ENCODE measurements around the gene WRAP73. TPM values are rescaled to one million over a fixed set of nuclear protein-coding genes. Genes with fewer than 3 reads are reported as not detected.

Gene WRAP73
- total RNA-seq, 1 donor from 2014 or later = 15.1 TPM

GRCh38 chr1:3651026-3651929, 1.4 kb upstream of the WRAP73 start:
- no peak for FAIRE-seq
- DNase-seq (ENCODE audit: low spot score in 2 of 2) = no peak

- no peak for FAIRE-seq
- DNase-seq (ENCODE audit: low spot score in 2 of 2) = no peak
Measured at GRCh38 chr1:3650248-3651025, 534 bp upstream of the WRAP73 start.

- no peak for DNase-seq (ENCODE audit: low spot score in 2 of 2)
Measured at GRCh38 chr1:3646596-3646995, 3.3 kb downstream of the WRAP73 start.

GRCh38 chr1:3645666-3646355, 4.1 kb downstream of the WRAP73 start:
- DNase-seq (ENCODE audit: low spot score in 2 of 2) (no peak), FAIRE-seq (no peak)

More at GRCh38 chr1:3646596-3646995, 3.3 kb downstream of the WRAP73 start:
- FAIRE-seq = no peak

- FAIRE-seq (no peak), DNase-seq (ENCODE audit: low spot score in 2 of 2) (no peak)
Measured at GRCh38 chr1:3645247-3645646, 4.7 kb downstream of the WRAP73 start.

- no peak for FAIRE-seq
Measured at GRCh38 chr1:3644273-3644672, 5.6 kb downstream of the WRAP73 start.

GRCh38 chr1:3642919-3643675, 6.8 kb downstream of the WRAP73 start:
- DNase-seq (ENCODE audit: low spot score in 2 of 2) (no peak), FAIRE-seq (no peak)

More at GRCh38 chr1:3644273-3644672, 5.6 kb downstream of the WRAP73 start:
- no peak for DNase-seq (ENCODE audit: low spot score in 2 of 2)

GRCh38 chr1:3641816-3642215, 8.1 kb downstream of the WRAP73 start:
- FAIRE-seq = no peak
- no peak for DNase-seq (ENCODE audit: low spot score in 2 of 2)

- DNase-seq (ENCODE audit: low spot score in 2 of 2) (no peak), FAIRE-seq (no peak)
Measured at GRCh38 chr1:3641046-3641760, 8.7 kb downstream of the WRAP73 start.

- DNase-seq (ENCODE audit: low spot score in 2 of 2) (no peak), FAIRE-seq (no peak)
Measured at GRCh38 chr1:3640121-3640837, 9.6 kb downstream of the WRAP73 start.

GRCh38 chr1:3639397-3639911, 10.4 kb downstream of the WRAP73 start:
- FAIRE-seq = no peak
- DNase-seq (ENCODE audit: low spot score in 2 of 2) = no peak

GRCh38 chr1:3638676-3639075, 11.2 kb downstream of the WRAP73 start:
- FAIRE-seq (no peak), DNase-seq (ENCODE audit: low spot score in 2 of 2) (no peak)

GRCh38 chr1:3638027-3638426, 11.9 kb downstream of the WRAP73 start:
- no peak for FAIRE-seq
- no peak for DNase-seq (ENCODE audit: low spot score in 2 of 2)

- FAIRE-seq (no peak), DNase-seq (ENCODE audit: low spot score in 2 of 2) (no peak)
Measured at GRCh38 chr1:3636531-3636930, 13.4 kb downstream of the WRAP73 start.

- DNase-seq (ENCODE audit: low spot score in 2 of 2) = no peak
- FAIRE-seq = no peak
Measured at GRCh38 chr1:3636080-3636479, 13.8 kb downstream of the WRAP73 start.

GRCh38 chr1:3634059-3634800, 15.7 kb downstream of the WRAP73 start:
- FAIRE-seq = no peak

GRCh38 chr1:3633344-3634058, 16.4 kb downstream of the WRAP73 start:
- no peak for DNase-seq (ENCODE audit: low spot score in 2 of 2)
- no peak for FAIRE-seq

More at GRCh38 chr1:3634059-3634800, 15.7 kb downstream of the WRAP73 start:
- no peak for DNase-seq (ENCODE audit: low spot score in 2 of 2)

Measured in frontal cortex (tissue), 4 donors.